HUES64 (cell line): ENCODE results near the gene CTNNAL1.
"Not testable (repeated sequence)": the region's sequence is repeated elsewhere in the genome, so short reads cannot be mapped to it uniquely, and the experiment has no call there.

Experiments
- H3K27ac ChIP-seq: 2 replicates; pipeline ENCODE4 v1.7.0; 2013; ENCODE audit warnings: low read depth, low read length, inconsistent platforms
- H3K27me3 ChIP-seq: 2 replicates; pipeline ENCODE4 v1.6.1; 2013; ENCODE audit warnings: mild to moderate bottlenecking, low read length; ENCODE audit not compliant: insufficient read depth
- H3K36me3 ChIP-seq: 2 replicates; pipeline ENCODE4 v1.6.1; 2013; ENCODE audit warnings: mild to moderate bottlenecking, low read length; ENCODE audit not compliant: insufficient read depth
- H3K4me1 ChIP-seq: 2 replicates; pipeline ENCODE4 v1.6.1; 2013; ENCODE audit warnings: mild to moderate bottlenecking, low read length, moderate library complexity; ENCODE audit not compliant: insufficient read depth
- H3K4me3 ChIP-seq: 2 replicates; pipeline ENCODE4 v1.5.1; 2013; ENCODE audit warnings: mild to moderate bottlenecking, low read length, moderate library complexity
- H3K9ac ChIP-seq: 2 replicates; pipeline ENCODE4 v1.6.1; 2013; ENCODE audit warnings: mild to moderate bottlenecking, low read depth, low read length
- H3K9me3 ChIP-seq: 2 replicates; pipeline ENCODE4 v1.6.1; 2013; ENCODE audit warnings: low read depth, low read length; ENCODE audit not compliant: insufficient read depth
- WGBS: fragments of 150-250, 120-280 bp; methylation state at CpG from one replicate; pipeline ENCODE4 v1.1.7; 2013; ENCODE audit warnings: missing lambda C conversion rate; 5-methylcytosine and 5-hydroxymethylcytosine counted together

CTNNAL1 gene

GRCh38 chr9:108924466-108924865, 88.8 kb downstream of the CTNNAL1 start:
- H3K9ac ChIP-seq, result no peak overlapping the region
- no peaks in the 10 kb centered on the region for H3K4me1 ChIP-seq
- H3K27ac ChIP-seq, result no peak overlapping the region
- H3K4me3 ChIP-seq, result no peak overlapping the region
- H3K27me3 ChIP-seq, result no peaks in the 10 kb centered on the region
- H3K36me3 ChIP-seq, result peaks cover 98% of the 10 kb centered on the region
- no peaks in the 10 kb centered on the region for H3K9me3 ChIP-seq

GRCh38 chr9:108921200-108921599, 92.1 kb downstream of the CTNNAL1 start:
- Histone ChIP-seq H3K27me3 (no peaks in the 10 kb centered on the region), H3K9ac (no peak overlapping the region), H3K9me3 (no peaks in the 10 kb centered on the region), H3K4me1 (no peaks in the 10 kb centered on the region), H3K27ac (no peak overlapping the region), H3K36me3 (peaks cover 98% of the 10 kb centered on the region), H3K4me3 (no peak overlapping the region)
- no CpG with 5 or more reads among the region's 1 CpG for WGBS

DNA sequence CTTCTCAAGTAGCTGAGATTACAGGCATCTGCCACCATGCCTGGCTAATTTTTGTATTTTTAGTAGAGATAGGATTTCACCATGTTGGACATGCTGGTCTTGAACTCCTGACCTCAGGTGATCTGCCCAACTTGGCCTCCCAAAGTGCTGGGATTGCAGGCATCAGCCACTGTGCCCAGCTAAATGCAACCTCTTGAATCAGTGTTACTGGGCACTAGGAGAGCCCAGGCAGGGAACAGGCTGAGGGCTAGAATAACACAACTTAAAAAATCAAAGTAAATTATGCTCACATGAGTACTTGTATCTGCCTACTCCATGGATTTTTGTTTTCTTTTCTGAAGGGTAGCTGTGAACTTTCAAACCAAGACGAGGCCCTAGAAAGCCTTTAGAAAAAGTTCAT, 92.9 kb downstream of the CTNNAL1 start:
- WGBS, result 94% methylated on average over 1 of the region's 1 CpG
- H3K4me1 ChIP-seq, H3K9ac ChIP-seq, H3K9me3 ChIP-seq, H3K4me3 ChIP-seq, H3K27ac ChIP-seq, H3K27me3 ChIP-seq: not testable (repeated sequence)
- H3K36me3 ChIP-seq, result peaks cover 98% of the 10 kb centered on the region

DNA sequence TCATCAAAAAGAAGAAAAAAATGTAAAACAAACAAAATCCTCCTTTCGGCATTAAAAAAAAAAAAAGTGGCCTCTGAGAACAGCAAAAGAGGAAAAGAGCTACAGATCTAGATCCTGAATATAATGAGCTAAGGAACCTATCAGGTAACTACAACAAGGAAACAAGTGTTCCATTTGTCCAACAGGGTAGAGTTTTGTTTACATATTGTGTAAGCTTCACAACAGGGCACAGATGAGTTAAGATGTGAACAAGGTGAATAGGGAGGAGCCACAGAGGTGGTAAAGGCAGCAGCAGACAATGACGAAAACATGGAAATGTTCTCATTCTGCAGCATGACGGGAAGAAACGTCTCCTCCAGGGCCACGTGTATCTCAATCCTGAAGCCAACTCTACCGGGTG, 93.8 kb downstream of the CTNNAL1 start:
- no peaks in the 10 kb centered on the region for H3K27me3 ChIP-seq
- H3K9me3 ChIP-seq, result no peaks in the 10 kb centered on the region
- no peak overlapping the region for H3K27ac ChIP-seq
- H3K4me3 ChIP-seq, result no peak overlapping the region
- H3K4me1 ChIP-seq, result no peaks in the 10 kb centered on the region
- peaks cover 96% of the 10 kb centered on the region for H3K36me3 ChIP-seq
- H3K9ac ChIP-seq, result no peak overlapping the region
- 97% methylated on average over 6 of the region's 6 CpGs for WGBS

DNA sequence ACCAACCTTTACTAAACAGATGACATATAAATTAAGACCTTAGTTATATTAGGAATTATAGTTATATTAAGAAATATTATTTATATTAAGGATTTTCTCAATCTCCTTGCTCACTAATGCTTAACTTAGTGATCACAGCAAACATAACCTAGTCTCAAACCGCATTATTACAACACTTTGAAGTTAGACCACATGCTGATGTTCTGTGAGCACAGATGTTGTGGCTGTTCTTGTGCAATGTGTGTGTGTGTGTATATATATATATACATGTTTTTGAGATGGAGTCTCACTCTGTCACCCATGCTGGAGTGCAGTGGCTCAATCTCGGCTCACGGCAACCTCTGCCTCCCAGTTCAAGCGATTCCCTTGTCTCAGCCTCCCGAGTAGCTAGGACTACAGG, 99.9 kb downstream of the CTNNAL1 start:
- H3K9me3 ChIP-seq, result no peaks in the 10 kb centered on the region
- peaks cover 93% of the 10 kb centered on the region for H3K36me3 ChIP-seq
- no peaks in the 10 kb centered on the region for H3K27me3 ChIP-seq
- no peaks in the 10 kb centered on the region for H3K4me1 ChIP-seq
- H3K9ac ChIP-seq, result no peak overlapping the region
- WGBS, result 96% methylated on average over 4 of the region's 5 CpGs
- no peak overlapping the region for H3K4me3 ChIP-seq
- H3K27ac ChIP-seq, result no peak overlapping the region

DNA sequence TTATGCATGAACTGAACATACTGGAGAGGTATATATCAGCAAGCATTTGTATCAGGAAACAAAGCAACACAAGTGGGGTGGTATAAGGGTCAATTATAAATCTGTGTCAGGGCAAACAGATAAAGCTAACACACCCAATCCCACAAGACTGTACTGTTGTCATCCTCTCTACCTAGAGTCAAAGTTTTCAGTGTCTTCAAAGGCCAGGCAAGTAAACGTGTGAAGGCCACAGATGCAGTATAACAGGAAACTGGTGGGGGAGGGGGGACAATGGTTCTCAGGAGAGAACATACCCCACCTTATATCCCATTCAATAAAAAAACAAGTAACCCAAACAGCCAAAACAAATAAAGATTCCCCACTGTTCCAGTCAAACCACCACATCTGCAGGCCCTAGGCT, 101.5 kb downstream of the CTNNAL1 start:
- no peak overlapping the region for H3K9ac ChIP-seq
- no peaks in the 10 kb centered on the region for H3K27me3 ChIP-seq
- H3K36me3 ChIP-seq, result peaks cover 94% of the 10 kb centered on the region
- H3K9me3 ChIP-seq, result no peaks in the 10 kb centered on the region
- no peak overlapping the region for H3K4me3 ChIP-seq
- no peaks in the 10 kb centered on the region for H3K4me1 ChIP-seq
- no CpG with 5 or more reads among the region's 1 CpG for WGBS
- H3K27ac ChIP-seq, result no peak overlapping the region

GRCh38 chr9:108910914-108911313, 102.4 kb downstream of the CTNNAL1 start:
- Histone ChIP-seq H3K9ac (no peak overlapping the region), H3K9me3 (no peaks in the 10 kb centered on the region), H3K4me1 (no peaks in the 10 kb centered on the region), H3K27ac (no peak overlapping the region), H3K27me3 (no peaks in the 10 kb centered on the region), H3K36me3 (peaks cover 94% of the 10 kb centered on the region), H3K4me3 (no peak overlapping the region)
- 94% methylated on average over 2 of the region's 2 CpGs for WGBS

GRCh38 chr9:108910402-108910801, 102.9 kb downstream of the CTNNAL1 start:
- Histone ChIP-seq H3K4me3 (no peak overlapping the region), H3K27me3 (no peaks in the 10 kb centered on the region), H3K4me1 (no peaks in the 10 kb centered on the region), H3K9ac (no peak overlapping the region), H3K27ac (no peak overlapping the region), H3K9me3 (no peaks in the 10 kb centered on the region), H3K36me3 (peaks cover 94% of the 10 kb centered on the region)

DNA sequence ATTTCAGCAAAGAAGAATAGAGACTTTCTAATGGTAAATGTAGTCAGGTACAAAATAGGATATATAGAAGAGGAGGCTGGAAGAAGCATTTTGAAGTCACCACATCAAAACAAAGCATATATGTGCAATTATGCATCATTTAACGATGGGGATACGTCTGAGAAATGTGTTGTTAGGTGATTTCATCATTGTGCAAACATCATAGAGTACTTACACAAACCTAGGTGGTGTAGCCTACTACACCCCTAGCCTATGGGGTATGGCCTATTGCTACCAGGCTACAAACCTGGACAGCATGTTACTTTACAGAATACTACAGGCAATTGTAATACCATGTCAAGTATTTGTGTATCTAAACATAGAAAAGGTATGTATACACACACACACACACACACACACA, 107.8 kb downstream of the CTNNAL1 start:
- WGBS, result no CpG with 5 or more reads among the region's 2 CpGs
- no peaks in the 10 kb centered on the region for H3K9me3 ChIP-seq
- H3K4me1 ChIP-seq, result no peaks in the 10 kb centered on the region
- no peak overlapping the region for H3K4me3 ChIP-seq
- no peaks in the 10 kb centered on the region for H3K27me3 ChIP-seq
- H3K36me3 ChIP-seq, result peaks cover 95% of the 10 kb centered on the region
- no peak overlapping the region for H3K9ac ChIP-seq
- H3K27ac ChIP-seq, result no peak overlapping the region

- H3K4me1 ChIP-seq, result no peaks in the 10 kb centered on the region
- H3K9me3 ChIP-seq, result no peaks in the 10 kb centered on the region
- H3K4me3 ChIP-seq, result no peak overlapping the region
- no peaks in the 10 kb centered on the region for H3K27me3 ChIP-seq
- H3K27ac ChIP-seq, result no peak overlapping the region
- peaks cover 95% of the 10 kb centered on the region for H3K36me3 ChIP-seq
- no peak overlapping the region for H3K9ac ChIP-seq
- 100% methylated on average over 2 of the region's 3 CpGs for WGBS
These were observed 109.1 kb downstream of the CTNNAL1 start for GRCh38 chr9:108904161-108904560.

DNA sequence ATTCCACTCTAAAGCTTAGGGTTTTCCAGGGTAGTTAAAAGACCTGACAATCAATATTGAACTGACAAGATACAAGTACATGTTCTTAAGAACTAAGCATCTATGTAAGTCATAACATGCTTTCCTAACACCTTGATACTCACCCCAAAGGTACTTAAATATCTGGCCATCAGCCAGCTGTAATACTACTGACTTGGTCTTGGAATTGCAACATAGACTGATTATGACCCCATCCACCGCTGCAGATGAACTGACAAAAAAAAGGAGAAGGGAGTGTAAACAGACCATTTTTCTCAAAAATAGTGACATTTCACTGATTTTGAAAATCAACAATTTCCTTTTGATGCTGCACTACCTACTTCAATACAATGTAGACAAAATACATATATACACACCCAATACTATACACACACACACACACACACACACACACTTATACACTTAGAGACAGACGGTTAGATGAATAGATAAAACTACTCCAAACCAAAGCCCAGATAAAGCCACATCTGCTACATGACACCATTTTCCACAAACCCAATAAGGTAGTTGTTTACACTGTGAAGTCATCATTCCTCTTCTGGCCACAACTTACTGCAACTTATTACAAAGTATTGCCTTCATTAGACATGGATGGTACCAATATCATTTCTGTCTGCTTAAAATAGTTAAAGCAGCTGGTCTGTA, 109.7 kb downstream of the CTNNAL1 start:
- H3K36me3 ChIP-seq, result peaks cover 96% of the 10 kb centered on the region
- 98% methylated on average over 2 of the region's 2 CpGs for WGBS
- no peak overlapping the region for H3K9ac ChIP-seq
- H3K4me1 ChIP-seq, result no peaks in the 10 kb centered on the region
- no peak overlapping the region for H3K27ac ChIP-seq
- H3K27me3 ChIP-seq, result no peaks in the 10 kb centered on the region
- H3K4me3 ChIP-seq, result no peak overlapping the region
- H3K9me3 ChIP-seq, result no peaks in the 10 kb centered on the region

DNA sequence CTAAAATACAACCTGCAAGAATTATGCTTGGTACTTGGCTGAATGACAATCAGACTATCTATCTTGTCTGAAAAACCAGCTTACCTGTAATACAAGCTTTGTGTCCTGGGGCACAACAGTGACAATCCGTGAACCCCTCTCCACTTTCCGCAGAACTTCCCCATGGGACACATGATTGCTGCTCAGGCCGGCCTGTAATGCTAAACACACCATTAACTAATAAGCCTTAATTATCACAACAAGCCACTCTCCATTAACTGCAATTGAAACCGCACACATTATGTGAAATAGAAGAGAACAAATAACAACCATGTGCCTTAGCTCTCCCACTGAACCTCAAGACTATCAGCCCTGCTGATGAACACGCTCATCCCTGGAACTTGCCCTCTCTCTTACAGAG, 113.1 kb downstream of the CTNNAL1 start:
- Histone ChIP-seq H3K27me3 (no peaks in the 10 kb centered on the region), H3K9ac (no peak overlapping the region), H3K4me1 (no peaks in the 10 kb centered on the region), H3K9me3 (no peaks in the 10 kb centered on the region), H3K4me3 (no peak overlapping the region), H3K27ac (no peak overlapping the region), H3K36me3 (peaks cover 96% of the 10 kb centered on the region)
- 98% methylated on average over 5 of the region's 5 CpGs for WGBS
